Spleen (tissue), 7 donors: ENCODE measurements around the gene F2RL1.

ENCODE experiments used
- CTCF ChIP-seq, 11 experiments: fragments of 200-600 bp in 7 of 11; fragments of 450-650 bp in 4 of 11; sonication (generic) in 4 of 11; IDR thresholded peaks in 8 of 11; conservative IDR thresholded peaks in 3 of 11; 1 replicate in 7 of 11; 2 replicates in 4 of 11; pipeline versions ENCODE4 v1.4.0 to v1.8.0; 2016 to 2021; ENCODE audit warnings: antibody characterized with exemption in 11 of 11, inconsistent platforms in 4 of 11, mild to moderate bottlenecking in 1 of 11
- POLR2A ChIP-seq, 3 donors: fragments of 450-650 bp; IDR thresholded peaks; one replicate each; pipeline ENCODE4 v1.5.1; 2017; ENCODE audit warnings: antibody characterized with exemption in 3 of 3, mild to moderate bottlenecking in 1 of 3
- donor health status: DM: no; HTN: no; CAD: no; lungs with moderate emphysema.
- donor health status: DM: no; HTN: no; CAD: no.
- donor health status: DM: no; HTN: no; CAD: no.

GRCh38 chr5:76776391-76776790 is 42.4 kb upstream of the F2RL1 start:
- no peak for TF ChIP-seq CTCF (IDR thresholded peaks at IDR 0.05 in 8 of 11, conservative IDR thresholded peaks at IDR 0.05 in 3 of 11)
- TF ChIP-seq POLR2A (IDR thresholded peaks at IDR 0.05): no peak
